Activated T-cell treated with anti-CD3 and anti-CD28 coated beads, Interleukin-2, amount 50 U/mL, for 72 hours (primary cell): ENCODE measurements around the gene IL12A. TPM values are rescaled to one million over a fixed set of nuclear protein-coding genes. Genes with fewer than 3 reads are reported as not detected.

Experiments
- ATAC-seq, 2 donors: fragments of 150-1000 bp; cut with Tn5 transposase; replicated peaks in 1 of 2; 2 replicates each; pipeline ENCODE4 v1.10.0; 2021; ENCODE audit warnings: moderate library complexity in 2 of 2, mild to moderate bottlenecking in 1 of 2
- DNase-seq, 2 donors: peaks; one replicate each; pipeline ENCODE4 v3.0.0; 2021 to 2022; ENCODE audit warnings: mixed read lengths in 1 of 2
- H3K27ac Mint-ChIP-seq: one replicate; pipeline ENCODE4 v1.8.0; 2022; ENCODE audit warnings: mild to moderate bottlenecking, moderate library complexity, mixed read lengths
- H3K27me3 Mint-ChIP-seq: one replicate; pipeline ENCODE4 v1.8.0; 2022; ENCODE audit warnings: low read depth, mixed read lengths
- H3K36me3 Mint-ChIP-seq, 2 donors: one replicate each; pipeline ENCODE4 v1.8.0; 2022; ENCODE audit warnings: mixed read lengths in 2 of 2, mild to moderate bottlenecking in 1 of 2; ENCODE audit not compliant: insufficient read depth in 2 of 2
- H3K4me1 Mint-ChIP-seq: one replicate; pipeline ENCODE4 v1.8.0; 2022; ENCODE audit warnings: low read depth, mixed read lengths
- H3K4me3 Mint-ChIP-seq, 2 donors: one replicate each; pipeline ENCODE4 v1.8.0; 2022; ENCODE audit warnings: mild to moderate bottlenecking in 2 of 2, mixed read lengths in 2 of 2, moderate library complexity in 2 of 2
- H3K9me3 Mint-ChIP-seq, 2 donors: one replicate each; pipeline ENCODE4 v1.8.0; 2022; ENCODE audit warnings: mixed read lengths in 2 of 2
- total RNA-seq, 2 donors: library from RNA; stranded (reverse); gene quantifications; one replicate each; pipeline ENCODE4 v1.2.3, GENCODE V29; 2022

Gene IL12A
- total RNA-seq: not detected

DNA sequence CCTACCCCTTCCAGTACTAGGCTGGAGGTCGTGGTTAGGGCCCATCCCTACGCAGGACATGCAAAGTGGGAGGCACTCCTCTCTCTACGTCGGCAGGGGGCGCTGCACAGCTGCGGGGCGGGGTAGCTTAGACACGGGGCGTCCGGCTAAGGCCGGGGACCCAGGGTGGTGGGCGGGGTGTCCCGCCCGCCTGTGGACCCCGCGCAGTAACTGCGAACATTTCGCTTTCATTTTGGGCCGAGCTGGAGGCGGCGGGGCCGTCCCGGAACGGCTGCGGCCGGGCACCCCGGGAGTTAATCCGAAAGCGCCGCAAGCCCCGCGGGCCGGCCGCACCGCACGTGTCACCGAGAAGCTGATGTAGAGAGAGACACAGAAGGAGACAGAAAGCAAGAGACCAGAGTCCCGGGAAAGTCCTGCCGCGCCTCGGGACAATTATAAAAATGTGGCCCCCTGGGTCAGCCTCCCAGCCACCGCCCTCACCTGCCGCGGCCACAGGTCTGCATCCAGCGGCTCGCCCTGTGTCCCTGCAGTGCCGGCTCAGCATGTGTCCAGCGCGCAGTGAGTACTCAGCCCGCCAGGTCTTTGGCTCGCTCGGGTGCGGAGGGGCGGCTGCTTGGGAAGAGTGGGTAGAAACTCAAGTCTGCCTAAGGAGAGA lies at the start of gene IL12A:
Gene IL12A (plus strand): TSS at position 219 of the 655 bp plus-strand sequence.
- Mint-ChIP-seq H3K4me1 (peaks cover 20% of the 10 kb centered on the region), H3K27ac (peak within 1 kb of the TSS; percentile 52), H3K36me3 (no peaks in the 10 kb centered on the region), H3K4me3 (peak within 1 kb of the TSS; percentile 82 to 84), H3K9me3 (no peaks in the 10 kb centered on the region), H3K27me3 (peaks cover 12% of the 10 kb centered on the region)
- ATAC-seq (peak; percentile 89 to 94), DNase-seq (peak; percentile 85)

GRCh38 chr3:159941038-159942000 lies 47.3 kb upstream of the IL12A start:
- Mint-ChIP-seq H3K9me3 (no peaks in the 10 kb centered on the region), H3K36me3 (no peaks in the 10 kb centered on the region), H3K27me3 (peaks cover 12% of the 10 kb centered on the region), H3K27ac (peak overlapping the region; percentile 74), H3K4me1 (peaks cover 9% of the 10 kb centered on the region), H3K4me3 (no peak overlapping the region)
- DNase-seq (peak in 1 of 2 donors; percentile 3), ATAC-seq (peak; percentile 72 to 77)

DNA sequence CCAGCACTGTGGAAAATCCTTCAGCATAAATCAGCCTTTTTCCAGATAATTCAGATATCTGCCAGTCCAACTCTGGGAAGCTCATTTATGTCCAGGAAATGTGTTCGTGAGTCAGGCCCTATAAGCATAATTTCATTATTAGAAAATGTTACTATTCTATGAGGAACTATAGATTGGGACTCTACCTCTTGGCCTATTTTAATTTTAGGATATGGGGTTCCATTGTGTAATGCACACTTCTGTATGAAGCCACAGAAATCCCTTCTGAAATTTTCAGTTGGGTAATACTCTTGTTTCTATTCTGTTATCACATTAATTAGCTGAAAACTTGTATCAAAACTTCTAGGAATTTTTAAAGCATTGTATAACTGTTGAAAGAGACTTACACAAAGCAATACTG lies 43.9 kb upstream of the IL12A start:
- no peak overlapping the region for H3K27ac Mint-ChIP-seq
- no peak for DNase-seq
- H3K4me1 Mint-ChIP-seq: peaks cover 9% of the 10 kb centered on the region
- ATAC-seq: no peak
- H3K4me3 Mint-ChIP-seq: no peak overlapping the region
- H3K27me3 Mint-ChIP-seq: peaks cover 29% of the 10 kb centered on the region
- H3K36me3 Mint-ChIP-seq: no peaks in the 10 kb centered on the region
- H3K9me3 Mint-ChIP-seq: no peaks in the 10 kb centered on the region

GRCh38 chr3:159945930-159946329 lies 42.7 kb upstream of the IL12A start:
- Mint-ChIP-seq H3K27ac (no peak overlapping the region), H3K4me3 (no peak overlapping the region), H3K36me3 (no peaks in the 10 kb centered on the region), H3K27me3 (peaks cover 29% of the 10 kb centered on the region), H3K9me3 (no peaks in the 10 kb centered on the region), H3K4me1 (peaks cover 9% of the 10 kb centered on the region)
- DNase-seq: no peak
- no peak for ATAC-seq

- Mint-ChIP-seq H3K27ac (no peak overlapping the region), H3K4me3 (no peak overlapping the region), H3K27me3 (peaks cover 28% of the 10 kb centered on the region)
Observed at GRCh38 chr3:159947220-159947619, 41.4 kb upstream of the IL12A start.

DNA sequence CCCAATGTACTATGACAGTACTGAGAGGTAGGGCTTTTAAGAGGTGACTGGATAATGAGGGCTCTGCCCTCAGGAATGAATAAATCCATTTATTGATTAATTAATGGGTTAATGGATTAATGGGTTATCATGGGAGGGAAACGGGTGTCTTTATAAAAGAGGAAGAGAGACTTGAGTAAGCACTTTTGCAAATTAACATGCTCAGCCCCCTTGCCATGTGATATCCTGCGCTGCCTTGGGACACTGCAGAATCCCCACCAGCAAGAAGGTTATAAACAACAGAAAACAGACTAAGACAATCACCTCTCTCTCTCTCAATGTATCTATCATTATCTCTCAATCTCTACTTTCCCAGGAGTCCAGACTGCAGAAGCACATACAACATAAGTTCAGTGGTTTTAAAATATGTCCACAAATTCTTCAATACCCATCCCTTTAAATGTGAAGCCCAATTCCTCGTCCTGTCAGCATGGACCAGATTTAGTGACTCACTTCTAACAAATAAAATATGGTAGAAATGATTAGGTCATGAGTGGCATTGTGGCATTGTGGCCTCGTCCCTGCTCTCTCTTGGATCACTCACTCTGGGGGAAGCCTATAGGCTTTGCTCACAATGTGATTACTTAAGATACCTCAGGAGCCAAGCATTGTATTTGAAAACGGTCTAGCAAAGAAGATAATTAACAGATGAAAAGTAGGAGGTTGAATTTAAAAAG lies 40.0 kb upstream of the IL12A start:
- peaks cover 30% of the 10 kb centered on the region for H3K27me3 Mint-ChIP-seq
- H3K9me3 Mint-ChIP-seq: no peaks in the 10 kb centered on the region
- no peak for DNase-seq
- no peaks in the 10 kb centered on the region for H3K4me1 Mint-ChIP-seq
- H3K27ac Mint-ChIP-seq: no peak overlapping the region
- no peaks in the 10 kb centered on the region for H3K36me3 Mint-ChIP-seq
- no peak for ATAC-seq
- H3K4me3 Mint-ChIP-seq: no peak overlapping the region

More at GRCh38 chr3:159947220-159947619, 41.4 kb upstream of the IL12A start:
- no peaks in the 10 kb centered on the region for H3K9me3 Mint-ChIP-seq
- DNase-seq (no peak), ATAC-seq (no peak)
- H3K4me1 Mint-ChIP-seq: no peaks in the 10 kb centered on the region
- no peaks in the 10 kb centered on the region for H3K36me3 Mint-ChIP-seq

GRCh38 chr3:159950156-159950898 lies 38.3 kb upstream of the IL12A start:
- no peaks in the 10 kb centered on the region for H3K4me1 Mint-ChIP-seq
- no peak overlapping the region for H3K27ac Mint-ChIP-seq
- peaks cover 34% of the 10 kb centered on the region for H3K27me3 Mint-ChIP-seq
- DNase-seq (no peak), ATAC-seq (no peak)
- no peaks in the 10 kb centered on the region for H3K36me3 Mint-ChIP-seq
- no peak overlapping the region for H3K4me3 Mint-ChIP-seq
- no peaks in the 10 kb centered on the region for H3K9me3 Mint-ChIP-seq

GRCh38 chr3:159951540-159951939 lies 37.1 kb upstream of the IL12A start:
- no peak overlapping the region for H3K27ac Mint-ChIP-seq
- DNase-seq: no peak
- H3K4me3 Mint-ChIP-seq: no peak overlapping the region

GRCh38 chr3:159953325-159954085 lies 35.1 kb upstream of the IL12A start:
- Mint-ChIP-seq H3K4me1 (peaks cover 5% of the 10 kb centered on the region), H3K27me3 (peaks cover 30% of the 10 kb centered on the region), H3K36me3 (no peaks in the 10 kb centered on the region), H3K27ac (no peak overlapping the region), H3K4me3 (no peak overlapping the region), H3K9me3 (peaks cover 2% of the 10 kb centered on the region in 2 donors)
- DNase-seq: no peak
- ATAC-seq: no peak

More at GRCh38 chr3:159951540-159951939, 37.1 kb upstream of the IL12A start:
- H3K27me3 Mint-ChIP-seq: peaks cover 29% of the 10 kb centered on the region
- no peaks in the 10 kb centered on the region for H3K4me1 Mint-ChIP-seq
- ATAC-seq: no peak
- H3K36me3 Mint-ChIP-seq: no peaks in the 10 kb centered on the region
- H3K9me3 Mint-ChIP-seq: no peaks in the 10 kb centered on the region

DNA sequence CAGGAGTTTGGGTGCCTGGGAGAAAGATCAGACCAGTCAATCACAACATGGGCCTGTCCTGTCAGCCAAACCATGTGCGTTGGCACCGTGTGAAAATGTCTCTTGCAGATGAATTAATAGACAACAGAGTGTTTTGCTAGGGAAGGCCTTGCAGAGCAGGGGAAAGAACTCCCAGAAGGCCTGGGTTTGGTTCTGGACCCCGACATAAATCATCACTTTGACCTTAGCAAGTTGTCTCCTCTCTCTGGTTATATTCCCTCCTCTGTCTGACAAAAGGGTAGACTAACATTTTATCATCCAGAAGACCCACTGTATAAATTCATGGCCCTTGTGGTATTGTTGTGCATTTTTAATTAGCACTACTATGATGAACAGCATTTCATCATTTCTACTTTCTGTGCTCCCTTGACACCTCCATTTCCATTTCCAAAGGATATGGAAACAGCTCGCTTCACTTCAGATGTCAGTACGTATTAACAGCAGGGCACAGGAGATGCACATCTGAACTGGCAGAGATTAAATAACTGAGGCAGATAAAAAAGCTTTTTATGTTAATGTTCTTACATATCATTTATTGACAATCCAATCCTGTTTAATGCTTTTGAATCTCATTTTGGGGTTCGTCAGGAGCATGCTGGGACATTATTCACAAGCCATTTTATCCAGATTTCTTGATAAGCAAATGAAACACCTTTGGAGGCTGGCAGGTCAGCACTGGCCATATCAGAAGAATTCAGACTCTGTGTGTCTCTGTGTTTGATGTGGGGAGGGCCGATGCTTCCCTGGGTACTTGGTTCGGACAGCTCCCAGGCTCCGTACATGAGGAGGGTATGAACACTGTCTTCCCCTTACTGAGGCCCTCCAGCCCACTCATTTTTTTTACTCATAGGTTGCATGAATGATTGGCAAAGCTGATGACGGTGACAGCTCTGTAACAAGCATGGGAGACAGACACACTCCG lies 28.2 kb upstream of the IL12A start:
- Mint-ChIP-seq H3K27me3 (peaks cover 7% of the 10 kb centered on the region), H3K4me1 (peaks cover 10% of the 10 kb centered on the region), H3K9me3 (peaks cover 2% of the 10 kb centered on the region in 2 donors), H3K27ac (no peak overlapping the region), H3K36me3 (no peaks in the 10 kb centered on the region), H3K4me3 (no peak overlapping the region)
- ATAC-seq: no peak
- DNase-seq: no peak
